Measurements from ENCODE around the gene ZNF14.
"Not testable (repeated sequence)": the region's sequence is repeated elsewhere in the genome, so short reads cannot be mapped to it uniquely, and the experiment has no call there.

ZNF14 gene

DNA sequence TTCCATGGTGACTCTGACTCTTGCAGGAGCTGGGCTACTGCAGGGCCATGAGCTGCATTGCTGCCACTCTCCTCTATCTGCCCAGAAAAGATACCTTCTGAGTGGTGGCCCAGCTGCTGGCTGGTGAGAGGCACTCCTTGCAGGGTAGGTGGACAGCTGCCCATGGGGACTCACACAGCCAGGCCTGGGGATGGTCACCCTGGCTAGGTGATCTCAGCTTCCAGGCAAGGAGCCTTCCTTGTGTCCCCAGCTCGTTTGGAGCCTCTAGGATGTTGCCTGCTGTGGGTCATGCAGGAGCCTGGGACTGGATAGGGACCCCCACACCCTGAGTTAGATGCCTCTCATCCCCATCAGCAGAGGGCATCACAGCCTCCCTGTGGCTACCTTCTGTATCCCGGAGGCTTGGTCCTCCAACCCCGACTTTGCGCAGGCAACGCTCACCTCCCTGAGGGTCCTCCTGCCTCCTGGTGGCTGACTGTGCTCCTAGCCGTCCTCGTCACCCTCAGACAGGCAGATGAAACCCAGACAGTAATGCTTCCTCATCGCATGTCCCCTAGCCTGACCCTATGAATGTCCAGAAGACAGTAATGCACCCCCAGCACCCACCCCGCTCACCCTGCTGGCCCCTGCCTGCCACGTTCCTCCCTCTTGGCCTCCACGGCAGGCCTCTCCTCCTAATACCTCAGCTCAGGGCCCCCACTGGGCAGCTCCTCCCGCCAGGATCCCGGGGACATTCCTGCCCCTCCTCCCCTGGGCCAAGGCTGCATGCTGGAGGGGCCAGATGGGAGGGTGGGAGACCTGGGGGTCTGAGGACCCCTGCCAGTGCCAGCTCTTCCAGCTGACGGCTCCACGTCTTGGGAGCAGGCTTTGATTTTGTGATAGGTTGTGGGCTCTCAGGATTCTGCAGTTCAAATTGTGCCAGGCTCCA lies 13.6 kb upstream of the ZNF14 start:
- DNase-seq = no peak

DNA sequence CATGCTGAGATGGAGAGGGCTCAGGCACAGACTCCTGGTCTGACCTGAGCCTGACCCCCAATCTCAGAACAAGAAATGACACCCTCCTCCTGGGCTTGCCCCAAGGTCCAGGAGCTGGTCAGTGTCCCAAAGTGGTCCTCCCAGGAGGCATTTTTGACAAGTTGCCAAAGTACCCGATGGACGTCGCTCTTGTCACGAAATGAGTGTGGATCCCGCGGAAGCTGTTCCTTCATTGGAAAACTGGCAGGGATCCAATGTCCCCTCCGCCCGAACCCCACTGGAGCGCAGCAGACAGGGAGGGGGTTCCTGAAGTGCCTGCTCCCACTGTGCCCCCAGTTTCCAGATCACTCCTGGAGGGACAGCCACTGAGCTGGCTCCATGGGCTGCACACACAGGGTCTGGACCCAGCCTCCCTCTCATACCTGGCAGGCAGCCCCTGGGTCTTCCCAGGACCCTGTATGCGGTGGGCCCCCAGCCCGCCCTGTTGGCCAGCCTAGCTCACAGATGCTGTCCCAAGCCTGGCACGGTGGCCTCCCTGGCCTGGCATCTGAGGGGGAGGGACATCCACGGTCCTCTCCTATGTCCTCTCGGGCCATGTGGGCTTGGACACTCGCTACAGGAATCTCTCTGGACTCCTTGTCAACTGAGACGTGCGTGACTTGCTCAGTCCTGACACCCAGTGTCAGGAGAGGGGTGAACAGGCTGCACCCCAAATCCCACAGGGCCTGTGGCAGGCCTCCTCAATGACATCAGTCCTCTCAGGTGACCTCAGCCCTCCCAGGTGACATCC lies 12.8 kb upstream of the ZNF14 start:
- no peak for DNase-seq

DNA sequence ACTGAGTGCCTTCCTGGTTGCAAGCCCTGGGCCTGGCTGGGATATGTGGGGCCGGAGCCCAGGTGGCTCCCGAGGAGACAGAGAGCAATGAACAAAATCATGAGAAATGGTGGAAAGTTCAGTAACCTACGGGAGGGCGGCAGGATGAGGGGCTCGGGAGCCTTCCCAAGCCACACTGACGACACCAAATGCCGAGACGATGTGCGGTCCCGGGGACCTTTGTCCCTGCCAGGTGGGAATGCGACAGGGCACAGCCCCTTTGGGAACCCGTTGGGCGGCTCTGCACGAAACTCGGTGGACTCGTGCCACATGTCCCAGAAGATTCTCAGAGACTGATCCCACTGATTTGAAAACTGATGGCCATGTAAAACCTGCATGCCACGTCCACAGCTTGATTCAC lies 11.7 kb upstream of the ZNF14 start:
- no peak for DNase-seq

DNA sequence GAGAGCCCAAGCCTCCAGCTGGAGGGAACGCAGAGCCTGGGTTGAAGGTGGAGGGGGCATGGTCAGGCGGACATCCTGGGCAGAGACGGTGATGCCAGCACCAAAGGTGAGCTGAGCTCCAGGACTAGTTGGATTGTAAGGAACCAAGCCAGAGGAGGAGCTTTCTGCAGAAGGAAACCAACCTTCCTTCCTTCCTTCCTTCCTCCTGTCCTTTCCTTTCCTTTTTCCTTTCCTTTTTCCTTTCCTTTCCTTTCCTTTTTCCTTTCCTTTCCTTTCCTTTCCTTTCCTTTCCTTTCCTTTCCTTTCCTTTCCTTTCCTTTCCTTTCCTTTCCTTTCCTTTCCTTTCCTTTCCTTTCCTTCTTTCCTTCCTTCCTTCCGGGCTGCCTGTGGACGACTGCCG lies 11.0 kb upstream of the ZNF14 start:
- DNase-seq = not testable (repeated sequence)

DNA sequence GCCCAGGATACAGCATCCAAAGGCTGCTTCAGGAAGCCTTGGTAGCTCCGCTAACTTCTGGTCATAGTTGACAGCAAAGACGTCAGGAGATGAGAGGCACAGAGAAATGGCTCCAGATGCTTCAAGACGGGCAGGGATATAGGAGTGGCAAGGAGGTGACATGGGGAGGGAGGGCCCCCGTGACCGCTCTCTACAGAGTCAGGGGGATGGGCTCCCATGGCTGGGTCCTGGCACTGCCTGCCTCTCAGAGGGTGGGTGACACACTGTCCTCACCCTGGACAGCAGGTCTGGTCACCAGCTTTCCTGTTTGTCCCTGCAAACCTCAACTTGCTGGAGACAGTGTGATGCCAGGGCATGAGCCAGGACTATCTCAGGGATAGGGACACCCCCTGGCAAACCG lies 10.3 kb upstream of the ZNF14 start:
- DNase-seq = no peak

DNA sequence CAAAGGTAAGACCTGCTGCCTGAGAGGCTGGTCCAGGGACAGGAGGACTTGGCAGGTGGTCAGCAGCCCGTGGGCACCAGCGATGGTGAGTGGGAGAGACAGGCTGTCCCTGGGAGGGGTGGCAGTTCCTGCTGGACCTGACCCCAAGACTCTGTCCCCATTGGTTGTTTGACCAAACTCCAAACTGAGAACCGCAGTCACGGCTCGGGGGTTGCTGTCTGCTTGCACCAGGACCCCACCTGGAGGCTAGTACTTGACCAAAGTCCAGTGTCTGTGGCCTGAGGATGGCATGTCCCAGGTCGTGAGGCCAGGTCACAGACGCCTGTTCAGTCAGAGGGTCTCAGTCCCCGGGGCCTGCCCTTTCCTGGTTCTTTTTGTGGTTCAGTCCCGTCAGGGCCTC lies 9.9 kb upstream of the ZNF14 start:
- DNase-seq = no peak

DNA sequence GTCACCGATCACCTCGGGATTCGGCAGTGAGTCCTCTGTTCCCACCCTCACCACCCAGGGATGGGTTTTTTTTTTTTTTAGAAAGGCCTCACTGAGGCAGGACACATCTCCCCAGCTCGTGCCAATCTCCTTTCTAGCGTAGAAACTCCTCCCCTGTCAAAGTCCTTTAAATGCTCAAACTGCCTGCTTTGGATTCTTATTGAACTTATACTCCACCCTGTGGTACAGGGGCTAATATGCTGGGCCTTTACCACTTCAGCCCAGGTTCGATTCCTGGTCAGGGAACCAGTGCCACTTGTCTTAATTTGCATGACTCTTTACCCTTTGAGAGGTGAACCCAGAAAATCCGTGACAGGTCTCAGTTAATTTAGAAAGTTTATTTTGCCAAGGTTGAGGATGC lies 8.3 kb upstream of the ZNF14 start:
- DNase-seq = no peak

DNA sequence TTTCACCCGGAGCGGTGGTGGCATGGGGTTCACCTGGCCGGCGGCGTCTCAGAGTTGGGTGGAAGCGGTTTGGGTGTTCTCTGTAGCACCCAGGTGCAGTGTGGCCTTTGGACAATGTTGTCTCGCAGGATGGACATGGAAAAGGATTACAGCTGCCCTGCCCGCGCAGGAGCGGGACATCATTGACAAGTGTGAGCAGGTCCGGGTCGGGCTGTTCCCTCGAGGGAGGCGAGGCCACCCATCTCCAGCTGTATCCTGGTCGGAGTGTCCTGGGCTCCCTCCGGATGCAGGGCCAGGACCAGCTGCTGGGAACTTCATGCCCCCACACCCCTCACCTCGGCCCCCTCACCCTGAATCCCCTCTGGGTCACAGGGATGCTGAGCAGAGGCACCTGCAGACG lies 7.8 kb upstream of the ZNF14 start:
- no peak for DNase-seq

DNA sequence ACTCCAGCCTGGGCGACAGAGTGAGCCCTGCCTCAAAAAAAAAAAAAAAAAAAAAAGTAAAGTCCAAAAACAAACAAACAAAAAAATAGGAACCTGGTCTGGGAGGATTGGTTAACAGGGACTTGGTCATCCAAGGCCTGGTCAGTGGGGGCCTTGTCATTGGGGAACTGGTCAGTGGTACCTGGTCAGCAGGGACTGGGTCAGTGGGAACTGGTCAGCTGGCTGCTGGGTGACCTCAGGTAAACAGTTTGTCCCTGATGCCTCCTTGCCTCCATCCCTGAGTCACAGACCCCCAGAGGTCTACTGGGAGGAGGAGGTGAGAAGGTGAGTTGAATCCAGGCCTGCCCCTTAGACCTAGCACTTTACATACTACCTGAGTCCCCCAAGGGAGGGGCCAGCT lies 5.7 kb upstream of the ZNF14 start:
- DNase-seq = no peak

DNA sequence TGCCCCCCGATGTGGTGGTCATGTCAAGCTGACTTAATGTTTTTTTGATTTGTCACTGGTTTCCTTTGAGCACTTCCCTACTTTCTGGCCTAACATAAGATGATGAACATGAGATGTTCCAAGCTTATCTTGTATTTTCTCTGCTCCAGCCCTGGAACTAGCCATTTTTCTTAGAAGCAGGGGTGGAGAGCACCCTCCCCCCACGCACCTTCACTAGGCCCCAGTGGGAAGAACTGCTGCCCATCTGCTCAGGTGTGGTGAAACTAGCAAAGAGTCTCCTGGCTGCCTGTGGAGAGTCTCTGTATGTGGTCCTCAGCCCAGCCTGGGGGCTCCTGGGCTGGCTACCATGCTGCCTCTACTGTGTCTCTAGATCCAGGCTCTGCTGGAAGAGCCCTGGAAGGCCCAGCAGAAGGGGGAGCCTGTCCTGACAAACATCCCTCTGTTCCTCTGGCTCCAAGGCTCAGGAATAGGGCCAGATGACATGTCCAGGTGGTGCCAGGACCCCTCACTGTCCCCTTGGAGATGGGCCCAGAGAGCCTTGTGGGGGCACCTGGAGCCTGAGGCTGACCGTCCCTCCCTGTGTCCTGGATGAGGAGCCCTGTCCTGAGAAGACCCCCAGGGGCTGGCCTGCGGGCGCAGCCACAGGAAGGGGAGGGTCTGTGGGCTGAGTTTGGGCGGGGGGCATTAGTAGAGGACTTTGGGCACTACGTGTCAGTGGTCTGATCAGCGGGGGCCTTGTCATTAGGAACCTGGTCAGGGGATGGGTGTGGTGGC lies 4.8 kb upstream of the ZNF14 start:
- no peak for DNase-seq

DNA sequence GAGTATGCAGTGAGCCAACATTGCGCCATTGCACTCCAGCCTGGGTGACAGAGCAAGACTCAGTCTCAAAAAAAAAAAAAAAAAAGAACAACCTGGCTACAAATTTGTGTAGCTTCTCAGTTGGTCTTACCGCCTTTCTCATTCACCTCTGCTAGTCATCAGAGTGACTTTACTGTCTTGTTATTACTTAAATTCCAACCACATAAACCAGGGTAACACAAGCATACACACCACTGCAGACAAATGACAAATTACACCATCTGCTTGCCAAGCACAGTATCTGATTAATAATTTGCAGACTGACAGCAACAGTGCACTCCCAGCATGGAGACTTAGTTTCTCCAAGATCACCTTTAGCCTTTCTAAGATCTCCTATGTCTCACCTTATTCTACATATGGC lies 11.0 kb downstream of the ZNF14 start:
- DNase-seq = no peak

DNA sequence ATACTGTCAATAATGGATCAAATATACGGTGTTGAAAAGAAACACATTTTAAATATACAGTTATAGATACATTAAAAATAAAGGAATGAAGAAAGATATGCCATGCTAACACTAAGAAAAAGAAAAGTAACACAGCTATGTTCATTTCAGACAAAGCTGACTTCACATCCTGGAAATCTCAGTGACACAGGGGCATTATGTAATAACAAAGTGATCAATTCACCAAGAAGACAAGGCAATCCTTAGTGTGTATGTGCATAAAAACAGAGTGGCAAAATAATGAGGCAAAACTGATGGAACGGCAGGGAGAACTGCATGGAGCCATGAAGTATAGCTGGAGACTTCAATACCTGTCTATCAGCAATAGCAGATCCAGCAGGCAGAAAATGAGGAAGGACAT lies 13.1 kb downstream of the ZNF14 start:
- no peak for DNase-seq

DNA sequence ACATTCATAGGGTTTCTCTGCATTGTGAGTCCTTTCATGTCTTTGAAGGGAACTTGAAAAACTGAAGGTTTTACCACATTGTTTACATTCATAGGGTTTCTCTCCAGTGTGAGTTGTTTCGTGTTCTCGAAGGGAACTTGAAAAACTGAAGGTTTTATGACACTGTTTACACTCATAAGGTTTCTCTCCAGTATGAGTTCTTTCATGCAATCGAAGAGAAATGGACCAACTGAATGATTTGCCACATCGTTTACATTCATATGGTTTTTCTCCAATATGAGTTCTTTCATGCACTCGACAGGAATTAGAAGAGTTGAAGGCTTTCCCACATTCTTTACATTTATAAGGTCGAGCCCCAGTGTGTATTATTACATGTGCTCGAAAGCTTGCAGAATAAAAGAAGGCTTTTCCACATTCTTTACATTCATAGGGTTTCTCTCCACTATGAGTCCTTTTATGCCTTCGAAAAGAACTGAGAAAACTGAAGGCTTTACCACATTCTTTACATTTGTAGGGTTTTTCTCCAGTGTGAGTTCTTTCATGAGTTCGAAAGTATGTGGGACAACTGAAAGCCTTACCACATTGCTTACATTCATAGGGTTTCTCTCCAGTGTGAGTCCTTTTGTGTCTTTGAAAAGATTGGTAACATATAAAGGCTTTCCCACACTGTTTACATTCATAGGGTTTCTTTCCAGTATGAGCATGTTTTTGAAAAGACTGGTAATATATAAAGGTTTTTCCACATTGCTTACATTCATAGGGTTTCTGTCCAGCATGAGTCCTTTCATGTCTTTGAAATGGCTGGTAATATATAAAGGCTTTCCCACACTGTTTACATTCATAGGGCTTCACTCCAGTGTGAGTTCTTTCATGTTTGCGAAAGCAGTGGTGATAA lies 20.7 kb downstream of the ZNF14 start:
- DNase-seq = no peak

DNA sequence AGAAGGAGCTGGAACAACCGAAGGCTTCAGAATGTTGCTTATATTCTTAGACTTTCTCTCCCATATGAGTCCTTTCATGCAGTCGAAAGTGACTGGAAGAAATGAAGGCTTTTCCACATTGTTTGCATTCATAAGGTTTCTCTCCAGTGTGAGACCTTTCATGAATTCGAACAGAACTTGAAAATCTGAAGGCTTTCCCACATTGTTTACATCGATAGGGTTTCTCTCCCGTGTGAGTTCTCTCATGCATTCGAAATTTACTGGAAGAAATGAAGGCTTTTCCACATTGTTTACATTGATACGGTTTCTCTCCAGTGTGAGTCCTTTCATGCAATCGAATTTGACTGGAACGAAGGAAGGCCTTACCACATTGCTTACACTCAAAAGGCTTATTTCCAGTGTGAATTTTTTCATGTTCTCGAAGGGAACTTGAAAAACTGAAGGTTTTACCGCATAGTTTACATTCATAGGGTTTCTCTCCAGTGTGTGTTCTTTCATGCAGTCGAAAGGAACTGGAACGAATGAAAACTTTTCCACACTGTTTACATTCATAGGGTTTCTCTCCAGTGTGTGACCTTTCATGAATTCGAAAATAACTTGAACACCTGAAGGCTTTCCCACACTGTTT lies 21.5 kb downstream of the ZNF14 start:
- DNase-seq = no peak

DNA sequence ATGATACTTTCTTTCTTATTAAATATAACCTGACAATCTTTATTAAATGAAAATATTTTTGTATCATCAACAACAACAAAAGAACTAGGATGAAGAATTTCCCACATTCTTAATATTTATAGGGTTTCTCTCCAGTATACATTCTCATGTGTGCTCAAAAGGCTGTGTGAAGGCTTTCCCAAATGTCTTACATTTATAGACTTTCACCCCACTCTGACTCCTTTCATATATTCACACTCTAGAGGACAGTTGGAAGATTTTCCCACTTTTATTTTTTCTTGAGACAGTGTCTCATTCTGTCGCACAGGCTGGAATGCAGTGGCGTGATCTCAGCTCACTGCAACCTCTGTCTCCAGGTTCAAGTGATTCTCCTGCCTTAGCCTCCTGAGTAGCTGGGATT lies 22.4 kb downstream of the ZNF14 start:
- DNase-seq = no peak

DNA sequence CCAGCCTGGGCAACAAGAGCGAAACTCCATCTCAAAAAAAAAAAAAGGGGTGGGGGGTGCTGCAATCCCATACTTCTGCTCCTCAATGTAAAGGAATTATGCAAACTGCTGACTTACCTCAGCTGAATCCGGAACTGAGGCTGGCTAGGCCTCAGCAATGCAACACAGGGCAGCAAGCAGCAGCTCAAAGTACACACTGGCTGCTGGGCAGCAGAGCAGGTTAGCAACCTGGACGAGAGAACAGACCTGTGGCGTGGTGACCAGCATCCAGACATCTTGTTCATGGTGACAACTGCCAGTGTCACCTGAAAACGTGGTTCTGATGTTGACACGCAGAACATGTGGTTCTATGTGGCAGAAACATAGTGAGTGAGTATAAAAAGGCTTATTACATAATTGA lies 28.1 kb downstream of the ZNF14 start:
- DNase-seq = no peak

DNA sequence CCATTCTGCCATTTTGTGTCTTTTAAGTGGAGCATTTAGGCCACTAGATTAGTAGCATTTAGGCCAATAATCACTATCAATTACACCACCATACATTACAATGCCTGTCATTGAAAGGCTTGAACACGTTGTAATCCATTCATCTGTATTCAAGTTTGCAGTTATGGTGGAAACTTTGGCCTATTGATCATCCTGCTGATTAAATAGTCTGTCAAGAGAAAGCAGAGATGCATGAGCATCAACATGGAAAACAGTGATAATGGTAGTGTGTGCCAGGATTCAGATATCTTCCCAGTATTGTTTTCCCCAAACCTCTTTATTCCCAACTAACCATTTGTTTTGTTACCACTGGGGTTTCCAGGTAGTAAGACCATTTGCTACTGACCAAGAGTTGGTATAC lies 32.4 kb downstream of the ZNF14 start:
- DNase-seq = not testable (repeated sequence)

DNA sequence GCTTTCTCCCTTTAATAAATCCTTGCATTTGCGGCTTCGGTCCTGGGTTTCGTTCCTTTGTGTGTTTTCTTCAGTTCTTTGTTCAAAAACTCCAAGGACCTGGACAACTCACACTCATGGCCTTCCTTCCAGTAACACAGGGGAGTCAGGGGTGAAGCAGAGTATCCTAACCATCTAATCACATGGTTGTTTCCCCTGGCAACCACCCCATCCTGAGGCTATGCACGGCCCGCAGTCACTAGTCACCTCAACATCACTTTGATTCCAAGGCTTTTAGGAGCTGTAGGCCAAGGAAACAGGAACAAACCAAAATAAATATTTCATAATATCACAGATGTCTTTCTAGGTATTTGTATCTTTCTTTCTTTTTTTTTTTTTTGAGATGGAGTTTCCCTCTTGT lies 35.3 kb downstream of the ZNF14 start:
- no peak for DNase-seq

DNA sequence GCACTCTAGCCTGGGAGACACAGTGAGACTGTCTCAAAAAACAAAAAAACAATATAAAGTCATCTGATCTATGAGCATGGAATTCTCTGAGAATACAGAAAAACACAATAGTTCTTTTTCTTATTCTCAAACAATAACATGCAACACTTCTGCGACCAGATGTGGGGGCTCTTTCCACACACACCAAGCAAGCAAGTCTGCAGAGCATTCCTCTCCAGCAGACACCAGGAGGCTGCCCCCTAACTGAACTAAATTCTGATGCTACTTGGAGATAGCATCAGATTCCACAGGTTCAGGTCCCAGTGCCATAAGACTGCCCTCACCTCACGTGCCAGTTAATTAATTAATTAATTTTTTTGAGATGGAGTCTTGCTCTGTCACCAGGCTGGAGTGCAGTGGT lies 36.5 kb downstream of the ZNF14 start:
- no peak for DNase-seq

DNA sequence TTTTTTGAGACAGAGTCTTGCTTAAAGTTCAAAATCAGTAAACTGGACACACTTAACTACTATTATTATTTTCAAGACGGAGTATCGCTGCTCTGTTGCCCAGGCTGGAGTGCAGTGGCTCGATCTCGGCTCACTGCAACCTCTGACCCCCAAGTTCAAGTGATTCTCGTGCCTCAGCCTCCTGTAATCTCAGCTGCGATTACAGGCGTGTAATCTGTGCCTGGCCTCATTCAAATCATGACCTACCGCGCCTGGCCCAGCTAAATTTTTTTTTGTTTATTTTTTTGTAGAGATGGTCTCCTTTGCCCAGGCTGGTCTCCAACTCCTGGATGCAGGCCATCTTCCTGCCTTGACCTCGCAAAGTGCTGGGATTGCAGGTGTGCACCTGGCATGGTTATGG lies 41.2 kb downstream of the ZNF14 start:
- no peak for DNase-seq

DNA sequence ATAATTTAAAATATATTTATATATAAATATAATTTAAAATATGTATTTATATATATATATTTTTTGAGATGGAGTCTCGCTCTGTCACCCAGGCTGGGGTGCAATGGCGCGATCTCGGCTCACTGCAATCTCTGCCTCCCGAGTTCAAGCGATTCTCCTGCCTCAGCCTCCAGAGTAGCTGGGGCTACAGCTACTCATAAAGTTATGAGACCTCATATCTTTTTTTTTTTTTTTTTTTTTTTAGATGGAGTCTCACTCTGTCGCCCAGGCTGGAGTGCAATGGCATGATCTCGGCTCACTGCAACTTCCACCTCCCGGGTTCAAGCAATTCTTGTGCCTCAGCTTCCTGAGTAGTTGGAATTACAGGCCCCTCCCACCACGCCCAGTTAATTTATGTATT lies 43.9 kb downstream of the ZNF14 start:
- not testable (repeated sequence) for DNase-seq

DNA sequence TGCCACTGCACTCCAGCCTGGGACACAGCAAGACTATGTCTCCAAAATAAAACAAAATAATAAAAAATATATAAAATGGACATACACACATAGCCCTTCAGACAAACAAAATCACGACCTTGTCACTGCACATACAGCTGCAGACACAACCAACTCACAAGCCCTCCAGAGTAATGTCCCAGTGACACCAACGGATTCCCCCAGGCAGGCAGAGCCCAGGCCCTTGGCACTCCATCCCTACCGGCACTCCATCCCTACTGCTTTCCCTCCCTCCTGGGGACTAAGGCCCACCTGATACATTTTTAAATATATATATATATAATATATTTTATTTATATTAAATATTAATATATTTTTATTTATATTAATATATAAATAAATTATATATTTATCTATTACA lies 45.8 kb downstream of the ZNF14 start:
- no peak for DNase-seq
